PC-9 (cell line): ENCODE measurements around the gene C1orf216.

Experiments
- CTCF ChIP-seq: fragments of 200-600 bp; sonication (generic); conservative IDR thresholded peaks from 2 replicates; pipeline ENCODE4 v1.6.1; 2017; ENCODE audit warnings: mixed run types, antibody characterized with exemption, mild to moderate bottlenecking, moderate library complexity
- EZH2 ChIP-seq: fragments of 200-600 bp; sonication (generic); IDR thresholded peaks from 2 replicates; pipeline ENCODE4 v1.8.0; 2017; ENCODE audit warnings: antibody characterized with exemption, low read depth

GRCh38 chr1:35715568-35716002, 3.1 kb downstream of the C1orf216 start:
- no peak for TF ChIP-seq EZH2
- peak; percentile 87 for TF ChIP-seq CTCF
